Measurements from ENCODE around the gene DIP2A.

Gene DIP2A

GRCh38 chr21:46410516-46410915 lies 48.2 kb upstream of the DIP2A start:
- no peak overlapping the region for H3K27ac ChIP-seq (ENCODE audit: low read length)
- no peak overlapping the region for H3K9ac ChIP-seq (ENCODE audit: low read length)
- no peak overlapping the region for H3K4me2 ChIP-seq (ENCODE audit: low read depth, low read length)
- H3K4me3 ChIP-seq (ENCODE audit: low read length): no peak overlapping the region
- TF ChIP-seq CTCF (IDR thresholded peaks at IDR 0.05; ENCODE audit: low read length) (no peak), EZH2phosphoT487 (IDR thresholded peaks at IDR 0.05; ENCODE audit: low read length) (no peak), EZH2 (optimal IDR thresholded peaks at IDR 0.05; ENCODE audit: low read depth, low read length) (no peak)
- no peaks in the 10 kb centered on the region for H3K9me3 ChIP-seq (replicated peaks; ENCODE audit: insufficient read depth, low read length)
- DNase-seq: no peak
- H3K36me3 ChIP-seq (replicated peaks; ENCODE audit: insufficient read depth, low read length): 0 out of 2 replicates have a peak, but pooled peaks cover 5% of the 10 kb centered on the region
- H3K4me1 ChIP-seq (ENCODE audit: low read length): no peaks in the 10 kb centered on the region
- H3K9me2 ChIP-seq (replicated peaks; ENCODE audit: insufficient read depth, low read length): no peaks in the 10 kb centered on the region
- H2AFZ ChIP-seq (ENCODE audit: low read length): no peak overlapping the region
- no peaks in the 10 kb centered on the region for H3K79me2 ChIP-seq (ENCODE audit: low read length)
- peaks cover 4% of the 10 kb centered on the region; the same call in 1 of the 2 replicates for H3F3A ChIP-seq (ENCODE audit: insufficient read depth, low read length)
- H4K20me1 ChIP-seq (ENCODE audit: insufficient read depth, low read length): no peaks in the 10 kb centered on the region
- no peaks in the 10 kb centered on the region for H3K27me3 ChIP-seq (replicated peaks; ENCODE audit: insufficient read depth, low read length)

GRCh38 chr21:46411236-46411635 lies 47.5 kb upstream of the DIP2A start:
- no peak for DNase-seq
- 0 out of 2 replicates have a peak, but pooled peaks cover 5% of the 10 kb centered on the region for H3K36me3 ChIP-seq (replicated peaks; ENCODE audit: insufficient read depth, low read length)

GRCh38 chr21:46411691-46412090 lies 47.0 kb upstream of the DIP2A start:
- no peak for DNase-seq
- H3K4me3 ChIP-seq (ENCODE audit: low read length): no peak overlapping the region
- no peaks in the 10 kb centered on the region for H4K20me1 ChIP-seq (ENCODE audit: insufficient read depth, low read length)
- H3K36me3 ChIP-seq (replicated peaks; ENCODE audit: insufficient read depth, low read length): 0 out of 2 replicates have a peak, but pooled peaks cover 5% of the 10 kb centered on the region
- no peaks in the 10 kb centered on the region for H3K9me3 ChIP-seq (replicated peaks; ENCODE audit: insufficient read depth, low read length)
- no peak overlapping the region for H2AFZ ChIP-seq (ENCODE audit: low read length)
- no peaks in the 10 kb centered on the region for H3K79me2 ChIP-seq (ENCODE audit: low read length)
- TF ChIP-seq EZH2 (optimal IDR thresholded peaks at IDR 0.05; ENCODE audit: low read depth, low read length): no peak
- no peak for TF ChIP-seq CTCF (IDR thresholded peaks at IDR 0.05; ENCODE audit: low read length)
- TF ChIP-seq EZH2phosphoT487 (IDR thresholded peaks at IDR 0.05; ENCODE audit: low read length): no peak
- H3K4me1 ChIP-seq (ENCODE audit: low read length): no peaks in the 10 kb centered on the region
- no peak overlapping the region for H3K27ac ChIP-seq (ENCODE audit: low read length)
- H3F3A ChIP-seq (ENCODE audit: insufficient read depth, low read length): no peaks in the 10 kb centered on the region
- H3K27me3 ChIP-seq (replicated peaks; ENCODE audit: insufficient read depth, low read length): no peaks in the 10 kb centered on the region
- H3K9me2 ChIP-seq (replicated peaks; ENCODE audit: insufficient read depth, low read length): no peaks in the 10 kb centered on the region
- no peak overlapping the region for H3K4me2 ChIP-seq (ENCODE audit: low read depth, low read length)
- H3K9ac ChIP-seq (ENCODE audit: low read length): no peak overlapping the region

More at GRCh38 chr21:46411236-46411635, 47.5 kb upstream of the DIP2A start:
- Histone ChIP-seq H4K20me1 (ENCODE audit: insufficient read depth, low read length) (no peaks in the 10 kb centered on the region), H3K9me3 (replicated peaks; ENCODE audit: insufficient read depth, low read length) (no peaks in the 10 kb centered on the region), H3K27me3 (replicated peaks; ENCODE audit: insufficient read depth, low read length) (no peaks in the 10 kb centered on the region), H3K9ac (ENCODE audit: low read length) (no peak overlapping the region), H3K79me2 (ENCODE audit: low read length) (no peaks in the 10 kb centered on the region), H3K4me1 (ENCODE audit: low read length) (no peaks in the 10 kb centered on the region), H3K9me2 (replicated peaks; ENCODE audit: insufficient read depth, low read length) (no peaks in the 10 kb centered on the region), H3F3A (ENCODE audit: insufficient read depth, low read length) (no peaks in the 10 kb centered on the region), H3K4me3 (ENCODE audit: low read length) (no peak overlapping the region), H3K27ac (ENCODE audit: low read length) (no peak overlapping the region), H2AFZ (ENCODE audit: low read length) (no peak overlapping the region), H3K4me2 (ENCODE audit: low read depth, low read length) (no peak overlapping the region)
- TF ChIP-seq EZH2phosphoT487 (IDR thresholded peaks at IDR 0.05; ENCODE audit: low read length): no peak
- no peak for TF ChIP-seq CTCF (IDR thresholded peaks at IDR 0.05; ENCODE audit: low read length)
- TF ChIP-seq EZH2 (optimal IDR thresholded peaks at IDR 0.05; ENCODE audit: low read depth, low read length): no peak

Data from MM.1S (cell line).